ENCODE results near the gene RAB8A. TPM values are rescaled to one million over a fixed set of nuclear protein-coding genes. Genes with fewer than 3 reads are reported as not detected.

Gene RAB8A
- total and polyA plus RNA-seq, 4 donors: 43.0 to 64.9 (median 56.2) TPM

DNA sequence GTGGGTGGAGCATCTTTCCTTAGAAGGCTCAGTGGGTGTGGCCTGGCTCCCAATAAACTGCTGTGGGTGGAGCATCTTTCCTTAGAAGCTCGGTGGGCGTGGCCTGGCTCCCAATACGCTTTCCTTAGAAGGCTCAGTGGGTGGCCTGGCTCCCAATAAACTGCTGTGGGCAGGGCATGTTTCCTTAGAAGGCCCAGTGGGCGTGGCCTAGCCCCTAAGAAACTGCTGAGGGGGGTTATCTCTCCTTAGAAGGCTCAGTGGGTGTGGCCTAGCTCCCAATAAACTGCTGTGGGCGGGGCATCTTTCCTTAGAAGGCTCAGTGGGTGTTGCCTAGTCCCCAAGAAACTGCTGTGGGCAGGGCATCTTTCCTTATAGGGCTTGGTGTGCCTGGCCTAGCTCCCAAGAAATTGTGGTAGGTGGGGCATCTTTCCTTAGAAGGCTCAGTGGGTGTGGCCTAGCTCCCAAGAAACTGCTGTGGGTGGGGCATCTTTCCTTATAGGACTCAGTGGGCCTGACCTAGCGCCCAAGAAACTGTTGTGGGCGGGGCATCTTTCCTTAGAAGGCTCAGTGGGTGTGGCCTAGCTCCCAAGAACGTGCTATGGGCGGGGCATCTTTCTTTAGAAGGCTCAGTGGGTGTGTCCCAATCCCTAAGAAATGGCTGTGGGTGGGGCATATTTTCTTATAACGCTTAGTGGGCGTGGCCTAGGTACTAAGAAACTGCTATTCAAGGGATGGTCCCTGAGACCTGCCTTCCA, 42.1 kb downstream of the RAB8A start:
- no peak overlapping the region for H3K4me3 ChIP-seq (ENCODE audit: low read depth, low read length)
- H3K4me1 ChIP-seq (ENCODE audit: control insufficient read depth, insufficient read depth, low read length): no peaks in the 10 kb centered on the region
- H3K27me3 ChIP-seq (ENCODE audit: control insufficient read depth, insufficient read depth, low read length): no peaks in the 10 kb centered on the region
- no peaks in the 10 kb centered on the region for H3K9me3 ChIP-seq (ENCODE audit: control insufficient read depth, insufficient read depth, low read length)
- no peak for DNase-seq (ENCODE audit: low read depth in 4 of 6, low spot score in 6 of 6)
- 92% methylated on average over 8 of the region's 11 CpGs for WGBS (ENCODE audit: insufficient coverage)
- no peaks in the 10 kb centered on the region for H3K36me3 ChIP-seq (ENCODE audit: control insufficient read depth, insufficient read depth, low read length)
- H3K27ac ChIP-seq (ENCODE audit: low read depth, low read length): no peak overlapping the region

DNA sequence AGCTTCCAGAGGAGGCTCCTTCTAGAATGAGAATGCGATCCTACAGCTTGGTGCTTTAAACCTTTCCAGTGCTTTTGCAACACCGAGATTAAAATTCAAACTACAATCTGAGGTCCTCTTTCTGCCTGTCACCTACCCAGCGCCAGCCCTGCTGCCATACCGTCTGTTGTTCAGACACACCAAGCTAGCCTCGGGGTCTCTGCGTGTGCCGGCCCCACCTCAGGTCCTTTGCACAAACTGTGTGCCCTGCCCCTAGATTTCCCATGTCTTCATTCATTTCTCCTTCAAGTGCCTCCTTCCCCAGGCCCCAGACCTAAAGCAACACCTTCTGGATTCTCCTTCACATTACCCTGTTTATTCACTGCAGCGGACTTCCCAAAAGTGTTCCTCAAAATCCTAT, 42.9 kb downstream of the RAB8A start:
- Histone ChIP-seq H3K4me1 (ENCODE audit: control insufficient read depth, insufficient read depth, low read length) (no peaks in the 10 kb centered on the region), H3K4me3 (ENCODE audit: low read depth, low read length) (no peak overlapping the region), H3K36me3 (ENCODE audit: control insufficient read depth, insufficient read depth, low read length) (no peaks in the 10 kb centered on the region), H3K27ac (ENCODE audit: low read depth, low read length) (no peak overlapping the region), H3K9me3 (ENCODE audit: control insufficient read depth, insufficient read depth, low read length) (no peaks in the 10 kb centered on the region), H3K27me3 (ENCODE audit: control insufficient read depth, insufficient read depth, low read length) (no peaks in the 10 kb centered on the region)
- DNase-seq (ENCODE audit: low read depth in 4 of 6, low spot score in 6 of 6): no peak
- WGBS (ENCODE audit: insufficient coverage): 89% methylated on average over 8 of the region's 8 CpGs

- no peak overlapping the region for H3K27ac ChIP-seq (ENCODE audit: low read depth, low read length)
- no peaks in the 10 kb centered on the region for H3K36me3 ChIP-seq (ENCODE audit: control insufficient read depth, insufficient read depth, low read length)
- H3K4me1 ChIP-seq (ENCODE audit: control insufficient read depth, insufficient read depth, low read length): no peaks in the 10 kb centered on the region
- H3K9me3 ChIP-seq (ENCODE audit: control insufficient read depth, insufficient read depth, low read length): no peaks in the 10 kb centered on the region
- H3K4me3 ChIP-seq (ENCODE audit: low read depth, low read length): no peak overlapping the region
- no peaks in the 10 kb centered on the region for H3K27me3 ChIP-seq (ENCODE audit: control insufficient read depth, insufficient read depth, low read length)
- DNase-seq (ENCODE audit: low read depth in 4 of 6, low spot score in 6 of 6): no peak
- WGBS (ENCODE audit: insufficient coverage): 89% methylated on average over 1 of the region's 1 CpG
Measured at GRCh38 chr19:16155128-16155527, 43.4 kb downstream of the RAB8A start.

GRCh38 chr19:16156904-16157303, 45.2 kb downstream of the RAB8A start:
- Histone ChIP-seq H3K4me1 (ENCODE audit: control insufficient read depth, insufficient read depth, low read length) (no peaks in the 10 kb centered on the region), H3K4me3 (ENCODE audit: low read depth, low read length) (no peak overlapping the region), H3K9me3 (ENCODE audit: control insufficient read depth, insufficient read depth, low read length) (no peaks in the 10 kb centered on the region), H3K27me3 (ENCODE audit: control insufficient read depth, insufficient read depth, low read length) (no peaks in the 10 kb centered on the region), H3K36me3 (ENCODE audit: control insufficient read depth, insufficient read depth, low read length) (no peaks in the 10 kb centered on the region), H3K27ac (ENCODE audit: low read depth, low read length) (no peak overlapping the region)
- DNase-seq (ENCODE audit: low read depth in 4 of 6, low spot score in 6 of 6): no peak
- WGBS (ENCODE audit: insufficient coverage): 79% methylated on average over 5 of the region's 6 CpGs

DNA sequence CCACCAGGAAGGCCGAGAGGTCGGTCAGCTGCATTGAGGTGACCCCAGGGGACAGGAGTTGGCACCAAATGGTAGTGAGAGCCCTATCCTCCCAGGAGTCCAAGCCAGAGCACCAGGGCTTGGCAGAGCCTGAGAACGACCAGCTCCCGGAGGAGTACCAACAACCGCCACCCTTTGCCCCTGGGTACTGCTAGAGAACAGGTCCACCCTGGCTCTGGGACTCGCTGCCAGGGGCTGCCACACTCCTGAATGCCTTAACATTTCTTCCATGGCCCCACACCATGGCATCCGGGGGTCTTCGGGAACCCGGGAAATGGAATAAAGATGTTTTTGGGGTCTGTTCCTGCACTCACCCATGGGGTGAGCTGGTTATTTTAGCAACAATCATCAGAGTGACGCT, 45.9 kb downstream of the RAB8A start:
- Histone ChIP-seq H3K27me3 (ENCODE audit: control insufficient read depth, insufficient read depth, low read length) (no peaks in the 10 kb centered on the region), H3K36me3 (ENCODE audit: control insufficient read depth, insufficient read depth, low read length) (no peaks in the 10 kb centered on the region), H3K4me3 (ENCODE audit: low read depth, low read length) (no peak overlapping the region), H3K4me1 (ENCODE audit: control insufficient read depth, insufficient read depth, low read length) (no peaks in the 10 kb centered on the region), H3K9me3 (ENCODE audit: control insufficient read depth, insufficient read depth, low read length) (no peaks in the 10 kb centered on the region), H3K27ac (ENCODE audit: low read depth, low read length) (no peak overlapping the region)
- DNase-seq (ENCODE audit: low read depth in 4 of 6, low spot score in 6 of 6): no peak
- WGBS (ENCODE audit: insufficient coverage): 86% methylated on average over 7 of the region's 10 CpGs

GRCh38 chr19:16159655-16160054, 48.0 kb downstream of the RAB8A start:
- Histone ChIP-seq H3K36me3 (ENCODE audit: control insufficient read depth, insufficient read depth, low read length) (no peaks in the 10 kb centered on the region), H3K27me3 (ENCODE audit: control insufficient read depth, insufficient read depth, low read length) (no peaks in the 10 kb centered on the region), H3K4me1 (ENCODE audit: control insufficient read depth, insufficient read depth, low read length) (no peaks in the 10 kb centered on the region), H3K27ac (ENCODE audit: low read depth, low read length) (no peak overlapping the region), H3K9me3 (ENCODE audit: control insufficient read depth, insufficient read depth, low read length) (no peaks in the 10 kb centered on the region), H3K4me3 (ENCODE audit: low read depth, low read length) (no peak overlapping the region)
- WGBS (ENCODE audit: insufficient coverage): 92% methylated on average over 2 of the region's 5 CpGs
- DNase-seq (ENCODE audit: low read depth in 4 of 6, low spot score in 6 of 6): no peak

DNA sequence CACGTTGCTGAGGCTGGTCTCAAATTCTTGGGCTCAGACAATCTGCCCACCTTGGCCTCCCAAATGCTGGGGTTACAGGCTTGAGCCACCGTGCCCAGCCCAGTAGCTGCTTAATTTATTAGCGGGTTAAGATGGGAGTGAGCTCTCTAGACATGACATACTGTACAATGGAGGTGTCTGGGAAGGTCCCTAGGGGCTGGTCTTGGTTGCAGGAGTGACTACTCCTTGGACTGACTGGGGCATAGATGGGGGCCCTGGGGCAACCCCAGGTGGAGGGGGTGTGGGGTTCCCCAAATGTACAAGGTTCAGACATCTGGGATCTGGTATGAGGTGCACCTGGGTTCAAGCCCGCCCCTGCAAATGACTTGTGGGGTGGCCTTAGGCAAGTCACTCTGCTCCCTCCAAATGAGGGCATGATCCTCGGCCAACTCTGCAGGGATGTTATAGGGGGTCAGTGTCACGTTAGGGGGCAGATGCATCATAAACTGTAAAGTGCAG, 48.8 kb downstream of the RAB8A start:
- Histone ChIP-seq H3K9me3 (ENCODE audit: control insufficient read depth, insufficient read depth, low read length) (no peaks in the 10 kb centered on the region), H3K27me3 (ENCODE audit: control insufficient read depth, insufficient read depth, low read length) (no peaks in the 10 kb centered on the region), H3K4me1 (ENCODE audit: control insufficient read depth, insufficient read depth, low read length) (no peaks in the 10 kb centered on the region), H3K27ac (ENCODE audit: low read depth, low read length) (no peak overlapping the region), H3K36me3 (ENCODE audit: control insufficient read depth, insufficient read depth, low read length) (no peaks in the 10 kb centered on the region), H3K4me3 (ENCODE audit: low read depth, low read length) (no peak overlapping the region)
- no peak for DNase-seq (ENCODE audit: low read depth in 4 of 6, low spot score in 6 of 6)
- 73% methylated on average over 4 of the region's 6 CpGs for WGBS (ENCODE audit: insufficient coverage)

DNA sequence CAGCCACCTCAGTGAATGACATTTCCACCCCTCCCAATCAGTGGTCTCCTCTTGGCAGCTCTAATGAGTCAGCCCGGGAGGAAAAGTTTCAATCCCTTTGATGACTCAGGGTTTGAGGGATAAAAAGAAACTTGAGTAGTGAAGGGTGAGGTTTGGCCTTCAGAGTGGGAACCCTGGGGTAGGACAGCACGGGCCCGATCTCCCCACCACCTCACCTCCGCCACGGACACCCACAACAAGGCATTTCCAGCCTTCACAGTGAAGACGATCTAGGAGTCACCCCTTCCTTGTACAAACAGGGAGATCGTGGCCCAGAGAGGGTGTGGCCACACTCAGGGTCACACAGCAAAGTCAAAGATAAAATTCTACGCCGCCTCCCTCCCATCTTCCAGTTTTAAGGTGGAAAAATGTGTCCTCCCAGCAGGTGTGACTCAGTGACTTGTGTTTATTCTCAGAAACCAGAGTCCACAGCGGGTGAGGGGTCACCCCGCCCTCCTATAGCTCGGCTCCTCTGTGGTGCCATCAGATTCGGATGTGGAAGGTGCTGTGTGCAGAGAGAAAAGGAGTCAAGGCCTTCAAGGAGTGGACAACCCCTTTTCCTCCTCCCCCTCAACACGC, 49.4 kb downstream of the RAB8A start:
- no CpG with 5 or more reads among the region's 14 CpGs for WGBS (ENCODE audit: insufficient coverage)
- H3K27ac ChIP-seq (ENCODE audit: low read depth, low read length): no peak overlapping the region
- no peaks in the 10 kb centered on the region for H3K36me3 ChIP-seq (ENCODE audit: control insufficient read depth, insufficient read depth, low read length)
- H3K4me3 ChIP-seq (ENCODE audit: low read depth, low read length): no peak overlapping the region
- no peaks in the 10 kb centered on the region for H3K4me1 ChIP-seq (ENCODE audit: control insufficient read depth, insufficient read depth, low read length)
- H3K9me3 ChIP-seq (ENCODE audit: control insufficient read depth, insufficient read depth, low read length): no peaks in the 10 kb centered on the region
- H3K27me3 ChIP-seq (ENCODE audit: control insufficient read depth, insufficient read depth, low read length): no peaks in the 10 kb centered on the region
- no peak for DNase-seq (ENCODE audit: low read depth in 4 of 6, low spot score in 6 of 6)

- H3K36me3 ChIP-seq (ENCODE audit: control insufficient read depth, insufficient read depth, low read length): no peaks in the 10 kb centered on the region
- H3K4me1 ChIP-seq (ENCODE audit: control insufficient read depth, insufficient read depth, low read length): no peaks in the 10 kb centered on the region
- H3K27ac ChIP-seq (ENCODE audit: low read depth, low read length): no peak overlapping the region
- no peaks in the 10 kb centered on the region for H3K9me3 ChIP-seq (ENCODE audit: control insufficient read depth, insufficient read depth, low read length)
- DNase-seq (ENCODE audit: low read depth in 4 of 6, low spot score in 6 of 6): no peak
- no CpG with 5 or more reads among the region's 3 CpGs for WGBS (ENCODE audit: insufficient coverage)
- no peaks in the 10 kb centered on the region for H3K27me3 ChIP-seq (ENCODE audit: control insufficient read depth, insufficient read depth, low read length)
- H3K4me3 ChIP-seq (ENCODE audit: low read depth, low read length): no peak overlapping the region
Measured at GRCh38 chr19:16161840-16162239, 50.2 kb downstream of the RAB8A start.
